ENCODE measurements around the gene CAPN15. TPM values are rescaled to one million over a fixed set of nuclear protein-coding genes. Genes with fewer than 3 reads are reported as not detected.

The CAPN15 gene
- total and polyA plus RNA-seq, 9 of the 15 experiments (the other 6 are each of a cell fraction or from before 2014, with no cell fraction given), result 0.62 to 111 (median 14.2) TPM

DNA sequence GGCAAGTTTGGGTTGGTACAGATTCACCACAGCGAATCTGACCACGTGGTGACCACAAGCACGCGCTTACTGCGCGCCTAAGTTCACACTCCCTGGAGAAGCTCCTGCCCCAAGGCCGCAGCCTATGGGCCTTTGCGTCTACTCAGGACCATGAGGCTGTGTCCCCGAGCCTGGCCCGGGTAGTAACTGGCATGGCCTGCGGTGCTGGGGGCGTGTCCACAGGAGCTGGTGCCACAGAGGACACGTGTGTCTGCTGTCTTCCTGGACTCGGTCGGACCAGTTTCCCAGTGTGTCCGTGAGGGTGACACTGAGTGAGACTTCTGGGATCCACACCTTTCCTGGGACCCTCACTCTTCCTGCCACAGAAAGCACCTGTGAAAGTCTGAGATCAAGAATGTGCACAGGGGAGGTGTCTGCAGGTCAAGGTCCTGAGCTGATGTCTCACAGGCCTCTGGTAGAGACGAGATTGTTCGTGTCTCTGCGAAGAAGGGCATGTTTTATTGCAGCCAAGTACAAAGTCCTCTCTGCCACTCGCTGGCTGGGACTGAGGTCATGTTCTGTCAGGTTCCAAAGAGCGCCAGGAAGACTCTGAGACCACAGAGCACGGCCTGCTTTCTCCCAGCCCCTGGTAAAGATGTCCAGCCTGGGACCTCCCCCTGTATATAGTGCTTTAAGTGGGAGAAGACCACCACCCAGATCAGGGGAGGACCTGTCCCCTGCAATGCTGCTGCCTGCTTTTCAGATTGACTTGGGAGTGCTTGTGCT is 25.2 kb upstream of the CAPN15 start (continued):
- TF ChIP-seq GABPB1 (CRISPR knock-in tag; IDR thresholded peaks at IDR 0.05), result no peak
- TF ChIP-seq SRSF9 (IDR thresholded peaks at IDR 0.05; ENCODE audit: borderline replicate concordance, low read depth, low read length), result no peak
- TF ChIP-seq, protein P1, sequence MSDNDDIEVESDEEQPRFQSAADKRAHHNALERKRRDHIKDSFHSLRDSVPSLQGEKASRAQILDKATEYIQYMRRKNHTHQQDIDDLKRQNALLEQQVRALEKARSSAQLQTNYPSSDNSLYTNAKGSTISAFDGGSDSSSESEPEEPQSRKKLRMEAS (CRISPR knock-in tag; IDR thresholded peaks at IDR 0.05), result peak; percentile 70
- no peak for TF ChIP-seq HEY1 (CRISPR knock-in tag; IDR thresholded peaks at IDR 0.05; ENCODE audit: borderline replicate concordance)
- TF ChIP-seq, protein P2, sequence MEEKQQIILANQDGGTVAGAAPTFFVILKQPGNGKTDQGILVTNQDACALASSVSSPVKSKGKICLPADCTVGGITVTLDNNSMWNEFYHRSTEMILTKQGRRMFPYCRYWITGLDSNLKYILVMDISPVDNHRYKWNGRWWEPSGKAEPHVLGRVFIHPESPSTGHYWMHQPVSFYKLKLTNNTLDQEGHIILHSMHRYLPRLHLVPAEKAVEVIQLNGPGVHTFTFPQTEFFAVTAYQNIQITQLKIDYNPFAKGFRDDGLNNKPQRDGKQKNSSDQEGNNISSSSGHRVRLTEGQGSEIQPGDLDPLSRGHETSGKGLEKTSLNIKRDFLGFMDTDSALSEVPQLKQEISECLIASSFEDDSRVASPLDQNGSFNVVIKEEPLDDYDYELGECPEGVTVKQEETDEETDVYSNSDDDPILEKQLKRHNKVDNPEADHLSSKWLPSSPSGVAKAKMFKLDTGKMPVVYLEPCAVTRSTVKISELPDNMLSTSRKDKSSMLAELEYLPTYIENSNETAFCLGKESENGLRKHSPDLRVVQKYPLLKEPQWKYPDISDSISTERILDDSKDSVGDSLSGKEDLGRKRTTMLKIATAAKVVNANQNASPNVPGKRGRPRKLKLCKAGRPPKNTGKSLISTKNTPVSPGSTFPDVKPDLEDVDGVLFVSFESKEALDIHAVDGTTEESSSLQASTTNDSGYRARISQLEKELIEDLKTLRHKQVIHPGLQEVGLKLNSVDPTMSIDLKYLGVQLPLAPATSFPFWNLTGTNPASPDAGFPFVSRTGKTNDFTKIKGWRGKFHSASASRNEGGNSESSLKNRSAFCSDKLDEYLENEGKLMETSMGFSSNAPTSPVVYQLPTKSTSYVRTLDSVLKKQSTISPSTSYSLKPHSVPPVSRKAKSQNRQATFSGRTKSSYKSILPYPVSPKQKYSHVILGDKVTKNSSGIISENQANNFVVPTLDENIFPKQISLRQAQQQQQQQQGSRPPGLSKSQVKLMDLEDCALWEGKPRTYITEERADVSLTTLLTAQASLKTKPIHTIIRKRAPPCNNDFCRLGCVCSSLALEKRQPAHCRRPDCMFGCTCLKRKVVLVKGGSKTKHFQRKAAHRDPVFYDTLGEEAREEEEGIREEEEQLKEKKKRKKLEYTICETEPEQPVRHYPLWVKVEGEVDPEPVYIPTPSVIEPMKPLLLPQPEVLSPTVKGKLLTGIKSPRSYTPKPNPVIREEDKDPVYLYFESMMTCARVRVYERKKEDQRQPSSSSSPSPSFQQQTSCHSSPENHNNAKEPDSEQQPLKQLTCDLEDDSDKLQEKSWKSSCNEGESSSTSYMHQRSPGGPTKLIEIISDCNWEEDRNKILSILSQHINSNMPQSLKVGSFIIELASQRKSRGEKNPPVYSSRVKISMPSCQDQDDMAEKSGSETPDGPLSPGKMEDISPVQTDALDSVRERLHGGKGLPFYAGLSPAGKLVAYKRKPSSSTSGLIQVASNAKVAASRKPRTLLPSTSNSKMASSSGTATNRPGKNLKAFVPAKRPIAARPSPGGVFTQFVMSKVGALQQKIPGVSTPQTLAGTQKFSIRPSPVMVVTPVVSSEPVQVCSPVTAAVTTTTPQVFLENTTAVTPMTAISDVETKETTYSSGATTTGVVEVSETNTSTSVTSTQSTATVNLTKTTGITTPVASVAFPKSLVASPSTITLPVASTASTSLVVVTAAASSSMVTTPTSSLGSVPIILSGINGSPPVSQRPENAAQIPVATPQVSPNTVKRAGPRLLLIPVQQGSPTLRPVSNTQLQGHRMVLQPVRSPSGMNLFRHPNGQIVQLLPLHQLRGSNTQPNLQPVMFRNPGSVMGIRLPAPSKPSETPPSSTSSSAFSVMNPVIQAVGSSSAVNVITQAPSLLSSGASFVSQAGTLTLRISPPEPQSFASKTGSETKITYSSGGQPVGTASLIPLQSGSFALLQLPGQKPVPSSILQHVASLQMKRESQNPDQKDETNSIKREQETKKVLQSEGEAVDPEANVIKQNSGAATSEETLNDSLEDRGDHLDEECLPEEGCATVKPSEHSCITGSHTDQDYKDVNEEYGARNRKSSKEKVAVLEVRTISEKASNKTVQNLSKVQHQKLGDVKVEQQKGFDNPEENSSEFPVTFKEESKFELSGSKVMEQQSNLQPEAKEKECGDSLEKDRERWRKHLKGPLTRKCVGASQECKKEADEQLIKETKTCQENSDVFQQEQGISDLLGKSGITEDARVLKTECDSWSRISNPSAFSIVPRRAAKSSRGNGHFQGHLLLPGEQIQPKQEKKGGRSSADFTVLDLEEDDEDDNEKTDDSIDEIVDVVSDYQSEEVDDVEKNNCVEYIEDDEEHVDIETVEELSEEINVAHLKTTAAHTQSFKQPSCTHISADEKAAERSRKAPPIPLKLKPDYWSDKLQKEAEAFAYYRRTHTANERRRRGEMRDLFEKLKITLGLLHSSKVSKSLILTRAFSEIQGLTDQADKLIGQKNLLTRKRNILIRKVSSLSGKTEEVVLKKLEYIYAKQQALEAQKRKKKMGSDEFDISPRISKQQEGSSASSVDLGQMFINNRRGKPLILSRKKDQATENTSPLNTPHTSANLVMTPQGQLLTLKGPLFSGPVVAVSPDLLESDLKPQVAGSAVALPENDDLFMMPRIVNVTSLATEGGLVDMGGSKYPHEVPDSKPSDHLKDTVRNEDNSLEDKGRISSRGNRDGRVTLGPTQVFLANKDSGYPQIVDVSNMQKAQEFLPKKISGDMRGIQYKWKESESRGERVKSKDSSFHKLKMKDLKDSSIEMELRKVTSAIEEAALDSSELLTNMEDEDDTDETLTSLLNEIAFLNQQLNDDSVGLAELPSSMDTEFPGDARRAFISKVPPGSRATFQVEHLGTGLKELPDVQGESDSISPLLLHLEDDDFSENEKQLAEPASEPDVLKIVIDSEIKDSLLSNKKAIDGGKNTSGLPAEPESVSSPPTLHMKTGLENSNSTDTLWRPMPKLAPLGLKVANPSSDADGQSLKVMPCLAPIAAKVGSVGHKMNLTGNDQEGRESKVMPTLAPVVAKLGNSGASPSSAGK (IDR thresholded peaks at IDR 0.05), result 0 out of 2 replicates have a peak, but pooled peaks have one; percentile 26
- TF ChIP-seq, protein P3, sequence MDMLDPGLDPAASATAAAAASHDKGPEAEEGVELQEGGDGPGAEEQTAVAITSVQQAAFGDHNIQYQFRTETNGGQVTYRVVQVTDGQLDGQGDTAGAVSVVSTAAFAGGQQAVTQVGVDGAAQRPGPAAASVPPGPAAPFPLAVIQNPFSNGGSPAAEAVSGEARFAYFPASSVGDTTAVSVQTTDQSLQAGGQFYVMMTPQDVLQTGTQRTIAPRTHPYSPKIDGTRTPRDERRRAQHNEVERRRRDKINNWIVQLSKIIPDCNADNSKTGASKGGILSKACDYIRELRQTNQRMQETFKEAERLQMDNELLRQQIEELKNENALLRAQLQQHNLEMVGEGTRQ (CRISPR knock-in tag; IDR thresholded peaks at IDR 0.05), result peak; percentile 13; the same call in 1 of the 2 replicates
- no peak for TF ChIP-seq RBFOX2 (IDR thresholded peaks at IDR 0.05; ENCODE audit: low read depth, low read length)

All from K562 (cell line).